Retina (tissue), 1 donor: ENCODE data around the gene CTCF.
A peak's percentile ranks its signal among the peaks of the same experiment; 100 is the strongest.

Experiments used
- DNase-seq: peaks from one replicate; pipeline ENCODE4 v3.0.0-alpha.2; 2016

The CTCF gene

DNA sequence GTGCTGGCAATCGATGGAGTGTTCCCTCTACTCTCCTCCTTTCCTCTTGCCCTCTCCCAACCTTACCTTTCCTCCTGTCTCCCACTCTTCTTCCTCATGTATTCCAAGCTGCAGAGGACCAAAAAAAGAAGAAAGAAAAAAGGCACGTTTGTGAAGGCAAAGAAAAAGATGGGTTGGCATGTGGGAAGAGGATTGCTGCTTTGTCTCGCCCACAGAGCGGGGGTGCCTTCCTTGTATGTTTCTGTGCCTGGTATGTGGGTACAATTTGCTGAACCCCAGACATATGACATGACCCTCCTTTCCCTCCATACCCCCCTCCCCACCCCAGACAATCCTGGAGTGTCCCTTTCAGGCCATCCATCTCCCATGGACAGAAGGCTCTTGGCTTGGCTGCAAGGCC is 13.1 kb upstream of the CTCF start:
- DNase-seq, result no peak

DNA sequence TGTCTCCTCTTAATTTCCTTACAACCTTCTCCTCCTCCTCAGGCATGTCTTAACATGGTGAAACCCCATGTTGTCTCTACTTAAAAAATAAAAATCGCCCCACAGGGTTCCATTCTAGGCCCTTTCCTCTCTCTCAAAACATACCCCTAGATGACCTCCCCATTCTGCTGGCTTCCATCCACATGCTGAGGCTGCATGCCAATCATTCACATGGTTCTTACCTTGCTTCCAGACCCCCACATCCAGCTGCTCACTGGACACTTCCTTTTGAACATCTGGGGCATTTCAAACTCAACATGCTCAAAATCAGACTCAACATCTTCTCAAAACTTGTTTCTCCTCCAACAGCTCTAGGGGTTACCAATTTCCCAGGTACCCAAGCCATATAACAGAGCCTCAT is 12.4 kb upstream of the CTCF start:
- no peak for DNase-seq

DNA sequence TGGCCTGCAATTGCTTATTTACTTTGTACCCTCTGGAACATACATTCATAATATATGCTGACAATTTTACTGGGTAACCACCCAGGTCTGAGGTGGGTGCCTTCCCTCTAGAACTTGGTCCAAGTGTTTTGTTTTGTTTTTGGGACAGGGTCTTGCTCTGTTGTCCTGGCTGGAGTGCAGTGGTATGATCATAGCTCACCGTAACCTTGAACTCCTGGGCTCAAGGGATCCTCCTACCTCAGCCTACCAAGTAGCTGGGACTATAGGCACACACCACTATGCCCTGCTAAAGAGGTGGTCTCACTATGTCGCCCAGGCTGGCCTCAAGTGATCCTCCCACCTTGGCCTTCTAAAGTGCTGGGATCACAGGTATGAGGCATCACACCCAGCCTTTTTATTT is 11.2 kb upstream of the CTCF start:
- DNase-seq, result no peak

DNA sequence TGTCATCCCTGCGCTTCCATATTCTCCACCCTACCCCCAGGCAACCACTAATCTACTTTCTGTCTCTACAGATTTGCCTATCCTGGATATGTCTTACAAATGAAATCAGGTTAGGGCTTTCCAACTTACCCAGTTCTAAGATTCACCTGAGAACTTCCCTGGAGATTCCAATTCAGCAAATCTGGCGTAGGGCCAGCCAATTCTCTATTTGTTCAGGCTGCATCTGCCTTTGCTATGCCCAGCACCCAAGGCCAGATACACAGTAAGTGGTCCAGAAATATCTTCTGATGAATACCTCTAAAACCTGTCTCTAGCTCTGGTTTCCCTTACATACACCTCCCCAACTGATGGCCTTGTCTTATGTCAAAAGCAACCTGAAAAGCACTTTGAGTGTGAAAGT is 10.4 kb upstream of the CTCF start:
- no peak for DNase-seq

DNA sequence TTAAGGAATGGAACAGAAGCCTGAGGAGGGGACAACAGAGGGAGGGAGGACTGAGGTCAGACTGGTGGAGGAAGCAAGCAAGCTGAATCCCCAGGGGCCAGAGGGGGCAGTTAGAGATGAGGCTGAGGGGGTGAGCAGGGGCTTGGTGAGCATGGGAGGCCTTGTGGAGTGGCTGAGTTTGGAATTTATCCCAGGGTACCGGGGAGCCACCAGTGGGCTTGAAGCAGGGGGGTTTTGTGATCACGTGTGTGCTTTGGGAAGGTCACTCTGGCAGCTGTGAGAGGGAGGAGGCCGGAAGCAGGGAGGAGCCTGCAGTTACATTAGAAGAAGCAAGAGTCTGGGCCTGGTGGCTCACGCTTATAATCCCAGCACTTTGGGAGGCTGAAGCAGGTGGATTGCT is 9.8 kb upstream of the CTCF start:
- peak; percentile 52 for DNase-seq

DNA sequence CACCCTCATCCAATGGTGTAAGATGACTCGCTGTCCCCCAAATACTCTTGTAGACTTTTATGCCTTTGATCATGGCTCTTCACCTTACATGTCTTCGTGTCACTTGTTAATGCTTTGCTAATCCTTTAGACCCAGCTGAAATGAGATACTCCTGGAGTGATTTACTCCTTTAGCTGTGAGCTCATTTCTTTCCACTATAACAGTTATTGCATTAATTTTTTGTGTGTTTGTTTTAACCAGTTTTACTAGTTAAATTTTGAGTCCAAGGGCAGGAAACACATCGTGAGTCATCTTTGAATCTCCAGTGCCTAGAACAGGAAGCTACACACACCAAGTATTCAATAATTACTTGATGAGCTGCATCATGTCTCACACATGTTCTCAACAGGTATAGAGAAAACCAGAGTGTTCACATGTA is 6.5 kb upstream of the CTCF start:
- DNase-seq, result no peak

DNA sequence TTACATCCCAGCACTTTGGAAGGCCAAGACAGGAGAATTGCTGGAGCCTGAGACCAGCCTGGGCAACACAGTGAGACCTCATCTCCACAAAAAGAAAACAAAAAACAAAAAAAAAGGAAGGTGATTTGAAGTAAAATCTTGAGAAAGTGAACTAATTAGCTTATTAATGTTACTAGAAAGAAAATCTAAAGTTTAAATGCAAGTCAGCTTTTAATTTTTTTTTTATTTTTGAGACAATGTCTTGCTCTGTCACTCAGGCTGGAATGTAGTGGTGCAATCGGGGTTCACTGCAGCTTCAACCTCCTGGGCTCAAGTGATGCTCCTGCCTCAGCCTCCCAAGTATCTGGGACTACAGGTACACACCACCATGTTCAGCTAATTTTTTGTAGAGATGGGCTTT is 3.5 kb upstream of the CTCF start:
- no peak for DNase-seq

DNA sequence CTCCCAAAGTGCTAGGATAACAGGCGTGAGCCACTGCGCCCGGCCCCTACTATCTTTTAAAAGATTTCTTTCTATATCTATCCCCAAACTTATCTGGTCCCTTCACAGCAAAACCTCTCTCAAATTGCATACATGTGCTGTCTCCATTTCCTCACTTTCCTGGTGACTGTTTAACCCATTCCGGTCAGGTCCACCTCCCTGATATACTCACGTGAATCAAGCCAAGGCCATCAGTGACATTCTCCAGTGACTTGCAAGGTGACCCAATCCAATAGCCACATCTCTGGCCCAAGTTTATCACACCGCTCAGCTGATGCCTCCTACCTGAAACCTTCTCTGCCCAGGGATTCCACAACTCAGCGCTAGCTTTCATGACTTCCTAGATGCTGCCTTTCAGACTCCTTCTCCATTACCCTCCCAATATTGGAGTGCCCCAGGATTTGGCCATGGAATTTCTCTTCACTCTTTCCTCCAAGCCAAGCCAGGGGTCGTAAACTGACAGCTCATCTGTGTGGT is 1.4 kb upstream of the CTCF start:
- no peak for DNase-seq

DNA sequence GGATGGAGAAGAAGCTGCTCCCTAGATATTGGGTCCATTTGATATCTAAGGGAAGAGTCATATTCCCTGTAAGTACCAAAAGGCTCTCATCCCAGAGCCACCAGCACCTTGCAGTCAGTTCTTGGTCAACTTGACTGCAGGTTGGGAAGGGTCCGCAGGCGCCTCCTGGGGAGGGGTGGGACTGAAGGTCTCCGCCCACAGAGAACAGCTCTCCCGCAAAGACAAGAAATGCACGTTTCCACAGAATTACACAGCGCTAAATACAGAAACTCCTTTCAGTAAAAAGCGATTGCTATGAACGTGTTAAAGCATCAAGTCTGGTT is 864 bp upstream of the CTCF start:
- DNase-seq, result no peak

DNA sequence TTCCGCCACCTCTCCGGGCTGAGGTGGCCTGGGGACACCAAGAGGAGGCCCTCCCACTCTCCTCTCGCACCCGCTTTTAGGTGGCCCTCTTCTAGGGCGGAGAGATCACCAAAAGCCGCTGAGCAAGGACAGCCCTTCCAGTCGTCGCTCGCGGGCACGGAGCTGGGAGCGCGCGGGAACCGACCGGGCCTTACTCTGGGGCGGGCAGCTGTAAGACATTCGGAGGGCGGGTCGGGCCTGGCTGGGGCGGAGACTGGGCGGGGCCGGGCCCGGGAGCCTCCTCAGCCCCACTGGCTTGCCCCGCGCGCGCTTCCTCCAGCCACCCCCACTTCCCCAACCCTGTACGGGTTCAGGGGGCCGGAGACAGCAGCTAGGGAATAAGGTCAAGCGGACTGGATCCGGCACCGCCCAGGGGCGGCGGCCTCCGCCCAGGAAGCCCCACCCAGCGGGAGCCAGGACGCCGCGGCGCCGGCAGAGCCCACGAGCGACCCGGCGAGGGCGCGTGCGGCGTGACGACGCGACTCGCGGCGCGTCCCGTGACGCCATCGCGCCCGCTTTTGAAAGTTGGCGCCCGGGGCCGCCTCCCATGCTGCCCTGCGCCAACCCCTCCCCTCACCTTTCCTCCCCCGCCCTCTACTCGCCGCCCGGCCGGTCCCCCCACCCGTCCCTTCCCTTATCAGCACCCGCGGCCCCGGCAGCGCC is 351 bp upstream of the CTCF start:
- peak; percentile 96 for DNase-seq

DNA sequence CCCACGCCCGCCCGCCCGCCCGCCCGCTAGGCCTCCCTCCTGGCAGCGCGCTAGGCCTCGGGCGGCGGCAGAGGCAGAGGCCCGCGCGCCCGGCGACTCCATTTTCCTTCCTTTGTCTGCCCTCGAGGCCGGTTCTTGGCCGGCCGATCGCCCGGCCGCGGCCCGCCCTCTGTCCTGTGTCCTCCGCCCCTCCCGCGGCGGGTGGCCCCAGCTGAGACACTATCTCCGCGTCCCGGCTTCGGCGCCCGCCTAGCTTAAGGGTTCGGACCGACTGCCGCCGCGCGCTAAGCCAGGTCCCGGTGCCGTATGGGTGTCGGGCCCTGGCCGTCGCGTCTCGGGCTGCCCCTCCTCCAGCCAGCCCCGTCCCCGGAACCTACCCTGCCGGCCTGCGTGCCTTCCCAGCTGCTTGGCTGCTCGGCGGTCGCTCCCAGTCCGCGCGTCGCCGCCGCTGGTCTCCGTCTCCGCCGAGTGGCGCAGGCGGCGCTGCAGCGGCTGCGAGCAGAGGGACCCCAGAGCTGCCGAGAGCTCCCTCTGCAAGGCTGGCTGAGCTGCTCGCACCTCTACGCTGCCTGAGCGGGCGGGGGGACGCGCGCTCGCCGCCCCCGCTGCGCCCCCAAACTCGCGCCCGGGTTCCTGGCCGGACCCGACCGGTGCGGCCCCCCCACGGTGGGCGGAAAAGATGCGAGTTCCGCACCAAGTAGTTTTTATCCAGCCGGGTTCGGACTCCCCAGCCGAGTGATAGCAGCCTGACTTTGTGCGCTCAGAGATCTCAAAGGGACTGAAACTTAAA is 787 bp downstream of the CTCF start:
- DNase-seq, result peak; percentile 91

DNA sequence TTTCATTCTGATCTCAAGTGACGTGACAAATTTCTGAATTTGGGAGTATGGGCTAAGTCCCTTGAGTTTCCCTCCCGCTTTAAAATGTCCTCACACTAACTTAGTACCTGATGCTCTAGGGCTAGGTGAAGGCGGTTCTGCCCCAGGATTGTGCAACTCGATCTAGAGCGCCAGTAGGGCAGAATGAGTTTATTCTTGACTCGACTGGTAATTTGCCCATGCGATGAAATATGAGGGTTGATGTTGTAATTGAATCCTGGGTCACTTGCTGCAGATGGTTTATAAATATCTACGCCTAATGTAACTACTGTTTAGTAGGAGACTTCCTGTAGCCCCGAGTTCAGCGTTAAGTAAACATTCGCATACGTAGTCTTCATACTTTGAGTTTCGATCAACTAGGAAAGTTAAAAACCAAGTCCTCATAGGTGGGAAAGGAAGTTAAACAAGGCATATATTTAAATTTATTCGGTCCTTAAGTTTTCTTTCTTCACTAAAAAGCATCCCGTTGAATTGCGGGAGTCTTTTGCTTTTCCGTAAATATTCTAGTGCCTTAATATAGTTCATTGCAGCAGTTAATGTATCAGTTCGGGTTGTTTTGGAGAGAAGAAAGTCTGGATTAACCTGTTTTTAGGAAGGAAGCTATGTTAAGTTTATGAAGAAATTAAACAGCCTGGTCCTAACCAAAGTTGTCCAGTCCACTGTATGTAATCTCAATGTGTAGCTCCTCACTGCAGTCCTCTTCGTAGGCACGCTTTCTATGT is 1.6 kb downstream of the CTCF start:
- no peak for DNase-seq

DNA sequence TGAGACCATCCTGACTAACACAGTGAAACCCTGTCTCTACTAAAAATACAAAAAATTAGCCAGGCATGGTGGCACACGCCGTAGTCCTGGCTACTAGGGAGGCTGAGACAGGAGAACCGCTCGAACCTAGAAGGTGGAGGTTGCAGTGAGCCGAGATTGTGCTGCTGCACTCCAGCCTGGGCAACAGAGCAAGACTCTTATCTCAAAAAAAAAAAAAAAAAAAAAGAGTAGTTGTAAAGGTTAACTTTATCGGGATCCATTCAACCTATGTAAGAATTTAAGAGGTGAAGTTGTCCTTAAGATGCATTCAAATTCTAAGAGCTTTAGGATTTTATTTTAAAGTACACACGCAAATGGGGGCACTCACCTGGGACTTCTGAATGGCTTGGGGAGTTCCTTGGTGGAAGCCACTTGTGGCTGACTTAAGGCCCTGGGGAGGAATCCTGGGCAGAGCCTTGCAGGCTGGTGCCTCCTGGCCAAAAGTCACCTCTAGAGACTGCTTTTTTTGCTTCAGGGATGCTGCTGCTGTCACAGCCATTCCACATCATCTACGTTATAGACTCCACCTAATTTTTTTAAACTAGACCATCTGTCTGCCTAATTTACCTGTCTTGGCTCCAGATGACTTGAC is 3.3 kb downstream of the CTCF start:
- DNase-seq, result no peak

DNA sequence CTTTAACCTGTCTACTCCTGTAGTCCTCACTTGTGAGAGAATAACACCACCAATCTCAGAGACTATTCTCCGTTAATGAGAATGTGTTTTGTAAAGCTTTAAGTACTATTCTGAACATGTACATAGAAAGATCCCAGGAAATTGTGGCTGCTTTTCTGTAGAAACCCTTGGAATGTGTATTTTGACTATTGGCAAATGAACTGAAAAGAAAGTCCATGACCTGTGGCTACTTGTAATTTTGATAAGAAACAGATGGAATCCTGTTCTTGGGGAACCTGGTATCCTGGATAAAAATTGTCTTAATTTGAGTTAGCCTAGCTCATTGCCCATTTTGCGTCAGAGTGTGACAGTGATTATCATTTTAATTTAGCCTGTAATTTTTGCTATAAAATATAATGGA is 9.1 kb downstream of the CTCF start:
- DNase-seq, result no peak

DNA sequence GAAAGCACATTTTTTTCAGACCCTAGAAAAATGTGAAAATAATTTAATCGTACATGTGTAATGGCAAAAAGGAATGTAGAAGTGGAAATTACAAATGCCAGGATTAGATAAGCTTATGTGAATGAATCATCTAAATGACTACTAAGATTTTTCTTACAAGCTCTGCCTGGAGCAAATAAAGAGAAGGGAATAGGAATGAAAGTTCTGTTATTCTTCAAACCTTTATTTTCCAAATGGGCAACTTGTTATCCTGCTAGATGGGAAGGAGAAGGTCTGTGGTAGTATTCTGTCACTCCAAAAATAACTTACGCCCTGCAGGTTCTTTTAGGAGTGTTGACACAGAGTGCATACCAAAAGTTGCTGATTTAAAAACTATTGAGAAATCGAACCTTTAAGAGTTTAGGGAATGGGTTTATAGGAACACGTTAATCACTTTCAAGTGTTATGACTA is 9.7 kb downstream of the CTCF start:
- DNase-seq, result no peak

DNA sequence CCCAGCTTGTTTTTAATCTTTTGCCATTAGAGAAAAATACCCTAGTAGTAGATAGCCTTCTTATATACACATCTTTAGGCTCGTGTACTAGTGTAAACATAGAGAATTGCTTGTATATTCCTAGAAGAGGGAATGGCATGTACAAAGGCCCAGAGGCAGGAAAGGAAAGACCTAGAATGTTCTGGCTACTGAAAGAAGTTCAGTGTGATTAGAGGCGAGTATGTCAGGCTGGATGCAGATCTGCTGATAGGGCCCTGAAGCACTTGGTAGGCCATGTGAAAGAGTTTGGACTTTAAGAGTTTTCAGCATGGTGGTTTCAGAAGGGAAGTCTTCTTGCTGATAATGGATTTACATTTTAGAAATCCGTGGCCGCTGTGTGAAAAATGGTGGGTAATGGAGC is 17.4 kb downstream of the CTCF start:
- no peak for DNase-seq

DNA sequence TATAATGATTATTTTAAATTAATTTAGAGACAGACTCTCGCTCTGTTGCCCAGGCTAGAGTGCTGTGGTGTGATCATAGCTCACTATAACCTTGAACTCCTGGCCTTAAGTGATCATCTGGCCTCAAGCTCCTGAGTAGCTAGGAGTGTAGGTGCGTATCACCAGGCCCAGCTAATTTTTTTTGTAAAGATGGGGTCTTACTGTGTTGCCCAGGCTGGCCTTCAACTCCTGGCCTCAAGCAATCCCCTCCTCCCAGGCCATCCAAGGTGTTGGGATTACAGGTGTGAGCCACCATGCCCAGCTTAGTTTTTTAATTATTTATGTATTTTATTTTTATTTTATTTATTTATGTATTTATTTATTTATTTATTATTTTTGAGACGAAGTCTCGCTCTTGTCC is 17.9 kb downstream of the CTCF start:
- no peak for DNase-seq

DNA sequence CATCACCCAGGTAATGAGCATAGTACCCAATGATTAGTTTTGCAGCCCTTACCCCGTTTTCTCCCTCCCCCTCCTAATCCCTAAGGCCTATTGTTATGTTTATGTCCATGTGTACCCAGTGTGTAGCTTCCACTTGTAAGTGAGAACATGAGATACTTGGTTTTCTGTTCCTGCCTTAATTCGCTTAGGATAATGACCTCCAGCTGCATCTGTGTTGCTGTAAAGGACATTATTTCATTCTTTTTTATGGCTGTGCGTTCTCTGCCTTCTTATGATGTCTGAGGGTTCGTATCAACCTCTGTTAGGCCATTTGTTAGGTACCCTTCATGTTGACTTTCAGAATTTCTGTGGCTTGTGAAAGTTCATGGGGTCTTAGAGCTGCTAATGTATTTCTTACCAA is 31.0 kb downstream of the CTCF start:
- DNase-seq, result no peak

DNA sequence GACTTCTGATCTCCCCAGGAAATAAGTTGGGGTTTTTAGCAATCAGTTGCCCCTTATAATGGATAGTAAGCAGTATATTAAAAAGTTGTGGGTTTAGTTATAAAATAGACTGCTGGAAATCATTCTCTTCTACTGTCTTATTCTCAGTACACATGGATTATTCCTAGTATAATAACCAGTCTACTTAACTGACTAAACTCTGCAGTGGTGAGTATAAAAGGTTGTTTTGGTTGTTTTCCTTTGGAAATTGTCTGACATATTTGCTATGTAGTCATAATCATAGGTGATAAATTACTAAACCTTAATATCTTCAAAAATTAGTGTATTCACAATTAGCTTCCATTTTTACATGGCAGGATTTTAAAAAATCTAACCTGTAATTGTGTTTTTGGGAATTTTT is 31.4 kb downstream of the CTCF start:
- DNase-seq, result no peak

DNA sequence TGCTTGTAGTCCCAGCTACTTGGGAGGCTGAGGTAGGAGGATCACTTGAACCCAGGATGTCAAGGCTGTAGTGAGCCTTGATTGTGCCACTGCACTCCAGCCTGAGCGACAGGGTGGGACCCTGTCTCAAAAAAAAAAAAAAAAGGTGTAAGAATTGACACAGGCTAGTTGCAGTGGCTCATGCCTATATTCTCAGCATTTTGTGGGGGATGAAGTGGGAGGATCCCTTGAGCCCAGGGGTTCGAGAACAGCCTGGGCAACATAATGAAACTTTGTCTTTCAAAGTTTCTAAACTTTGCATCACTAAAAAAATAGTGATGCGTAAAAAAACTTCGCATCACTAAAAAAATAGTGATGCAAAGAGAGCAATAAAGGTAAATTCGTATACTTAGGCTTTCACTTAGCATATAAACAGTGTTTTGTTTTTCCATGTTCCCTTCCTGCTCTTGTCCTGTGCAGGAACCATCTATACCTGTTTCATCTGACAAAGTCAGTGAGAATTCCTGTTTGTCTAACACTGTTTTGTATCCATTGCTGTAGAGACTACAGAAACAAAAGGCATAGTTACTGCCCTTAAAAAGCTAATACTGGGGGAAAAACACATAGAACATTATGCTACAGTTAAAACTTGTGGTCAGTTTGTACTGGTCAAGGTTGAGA is 32.1 kb downstream of the CTCF start:
- no peak for DNase-seq

DNA sequence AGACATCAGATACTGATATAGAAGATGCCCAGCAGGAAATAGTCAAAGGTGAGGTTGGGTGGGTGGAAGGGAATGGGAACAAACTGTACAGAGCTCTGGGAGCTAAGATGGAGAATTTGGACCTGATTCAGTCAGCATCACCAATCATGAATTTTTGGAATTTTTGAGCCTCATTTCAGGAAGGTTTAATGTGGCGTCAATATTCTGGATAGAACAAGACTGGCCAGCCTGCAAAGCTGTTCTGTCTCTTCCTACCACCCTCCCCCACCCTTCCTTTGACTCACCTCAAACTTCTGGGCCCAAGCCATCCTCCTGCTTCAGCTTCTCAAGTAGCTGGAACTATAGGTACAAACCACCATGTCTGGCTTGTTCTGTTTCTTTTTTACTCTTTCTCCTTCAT is 32.6 kb downstream of the CTCF start:
- no peak for DNase-seq

DNA sequence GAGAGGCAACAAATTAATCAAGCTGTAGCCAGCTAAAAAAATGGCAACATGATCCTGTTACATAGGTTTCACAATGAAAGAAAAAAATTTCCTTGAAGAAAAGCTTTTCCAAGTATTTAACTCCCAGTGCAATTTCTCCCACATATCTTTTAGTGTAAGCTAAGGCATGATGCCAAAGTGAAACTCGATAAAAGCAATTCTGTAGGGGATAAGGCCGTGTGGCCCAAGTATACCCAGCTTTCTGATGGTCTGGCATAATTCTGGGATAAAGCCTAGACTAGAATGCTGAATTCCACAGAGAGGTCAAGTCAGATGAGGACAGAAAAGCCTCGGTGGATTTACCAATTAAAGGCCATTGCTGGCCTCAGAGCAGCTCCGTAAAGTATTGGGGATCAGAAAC is 36.2 kb downstream of the CTCF start:
- DNase-seq, result no peak

DNA sequence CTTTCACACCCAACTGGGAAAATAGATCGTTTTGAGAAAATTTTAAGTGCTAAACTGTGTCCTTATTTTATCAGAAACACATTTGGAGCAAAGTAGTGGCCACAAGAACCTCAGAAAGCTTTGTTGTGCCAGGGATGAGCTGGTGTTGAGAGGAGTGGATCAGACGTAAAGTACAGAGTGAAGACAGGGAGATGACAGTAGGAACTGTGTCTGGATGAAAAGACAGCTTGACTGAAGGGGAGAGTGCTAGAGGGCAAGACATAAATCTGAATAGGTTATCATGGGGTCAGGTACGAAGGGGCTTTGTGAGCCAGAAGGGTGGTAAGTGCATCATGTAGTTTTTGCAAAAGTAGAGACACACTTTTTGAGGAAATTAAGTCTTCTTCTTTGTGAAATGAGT is 43.3 kb downstream of the CTCF start:
- DNase-seq, result no peak
